AG09309 (cell line): ENCODE data around the gene PPP1R7.

ENCODE experiments used
- DNase-seq: peaks from one replicate; pipeline ENCODE4 v3.0.0-alpha.2; 2010; ENCODE audit warnings: low read depth
- H3K4me3 ChIP-seq: 2 replicates; pipeline ENCODE4 v1.5.1; 2011; ENCODE audit warnings: mild to moderate bottlenecking, low read depth, low read length, moderate library complexity; ENCODE audit not compliant: control insufficient read depth
- CTCF ChIP-seq: IDR thresholded peaks from 2 replicates; pipeline ENCODE4 v1.5.1; 2011; ENCODE audit warnings: mild to moderate bottlenecking, low read depth, low read length, inconsistent platforms; ENCODE audit not compliant: insufficient read depth, control insufficient read depth; ENCODE audit errors: missing control alignments

Gene PPP1R7

GRCh38 chr2:241218131-241219029 lies 68.1 kb downstream of the PPP1R7 start:
- peak; percentile 17 for TF ChIP-seq CTCF
- DNase-seq, result no peak
- peak overlapping the region; percentile 52 for H3K4me3 ChIP-seq

GRCh38 chr2:241219030-241219382 lies 68.7 kb downstream of the PPP1R7 start:
- 0 out of 2 replicates have a peak overlapping the region, but pooled peaks have one; percentile 52 for H3K4me3 ChIP-seq
- TF ChIP-seq CTCF, result no peak
- DNase-seq, result no peak

- no peak for TF ChIP-seq CTCF
- no peak for DNase-seq
- H3K4me3 ChIP-seq, result no peak overlapping the region
These were observed 69.6 kb downstream of the PPP1R7 start for GRCh38 chr2:241219856-241220356.

- H3K4me3 ChIP-seq, result no peak overlapping the region
- no peak for TF ChIP-seq CTCF
- no peak for DNase-seq
These were observed 73.1 kb downstream of the PPP1R7 start for GRCh38 chr2:241223211-241224017.

- H3K4me3 ChIP-seq, result no peak overlapping the region
- TF ChIP-seq CTCF, result no peak
- no peak for DNase-seq
These were observed 74.0 kb downstream of the PPP1R7 start for GRCh38 chr2:241224018-241224850.
